Measurements from ENCODE around the gene TTLL11. TPM values are rescaled to one million over a fixed set of nuclear protein-coding genes. Genes with fewer than 3 reads are reported as not detected.
"Not testable (repeated sequence)": the region's sequence is repeated elsewhere in the genome, so short reads cannot be mapped to it uniquely, and the experiment has no call there.

TTLL11 gene
- total and polyA plus RNA-seq, 9 donors: 14.2 to 29.3 (median 20.1) TPM

- 88% methylated on average over 8 of the region's 13 CpGs for WGBS (ENCODE audit: insufficient coverage)
- no peaks in the 10 kb centered on the region for H3K9me3 ChIP-seq (replicated peaks; ENCODE audit: control insufficient read depth, low read depth, low read length)
- no peak overlapping the region for H3K27ac ChIP-seq (ENCODE audit: low read length)
- H3K4me3 ChIP-seq (ENCODE audit: low read length): no peak overlapping the region
- H3K4me1 ChIP-seq (ENCODE audit: control insufficient read depth, insufficient read depth, low read length): peaks cover 31% of the 10 kb centered on the region
- DNase-seq: no peak
- peaks cover 2% of the 10 kb centered on the region for H3K27me3 ChIP-seq (ENCODE audit: control insufficient read depth, insufficient read depth, low read length)
- no peaks in the 10 kb centered on the region for H3K36me3 ChIP-seq (ENCODE audit: control insufficient read depth, insufficient read depth, low read length)
These were observed 26.0 kb upstream of the TTLL11 start for GRCh38 chr9:122119166-122119521.

GRCh38 chr9:122118343-122119165 is 25.4 kb upstream of the TTLL11 start:
- H3K36me3 ChIP-seq (ENCODE audit: control insufficient read depth, insufficient read depth, low read length): no peaks in the 10 kb centered on the region
- H3K4me3 ChIP-seq (ENCODE audit: low read length): no peak overlapping the region
- H3K4me1 ChIP-seq (ENCODE audit: control insufficient read depth, insufficient read depth, low read length): peaks cover 31% of the 10 kb centered on the region
- no peaks in the 10 kb centered on the region for H3K9me3 ChIP-seq (replicated peaks; ENCODE audit: control insufficient read depth, low read depth, low read length)
- H3K27ac ChIP-seq (ENCODE audit: low read length): no peak overlapping the region
- no peak for DNase-seq
- H3K27me3 ChIP-seq (ENCODE audit: control insufficient read depth, insufficient read depth, low read length): peaks cover 2% of the 10 kb centered on the region
- WGBS (ENCODE audit: insufficient coverage): no CpG with 5 or more reads among the region's 5 CpGs

DNA sequence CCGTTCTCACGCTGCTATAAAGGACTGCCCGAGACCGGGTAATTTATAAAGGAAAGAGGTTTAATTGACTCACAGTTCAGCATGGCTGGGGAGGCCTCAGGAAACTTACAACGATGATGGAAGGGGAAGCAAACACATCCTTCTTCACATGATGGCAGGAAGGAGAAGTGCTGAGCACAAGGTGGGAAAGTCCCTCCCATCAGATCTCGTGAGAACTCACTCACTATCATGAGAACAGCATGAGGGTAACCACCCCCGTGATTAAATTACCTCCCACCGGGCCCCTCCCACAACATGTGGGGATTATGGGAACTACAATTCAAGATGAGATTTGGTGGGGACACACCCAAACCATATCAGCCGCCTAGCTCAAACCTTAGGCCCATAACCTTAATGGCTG is 24.1 kb upstream of the TTLL11 start:
- H3K27ac ChIP-seq (ENCODE audit: low read length); H3K9me3 ChIP-seq (replicated peaks; ENCODE audit: control insufficient read depth, low read depth, low read length); H3K27me3 ChIP-seq (ENCODE audit: control insufficient read depth, insufficient read depth, low read length); H3K4me3 ChIP-seq (ENCODE audit: low read length); H3K36me3 ChIP-seq (ENCODE audit: control insufficient read depth, insufficient read depth, low read length); DNase-seq: not testable (repeated sequence)
- H3K4me1 ChIP-seq (ENCODE audit: control insufficient read depth, insufficient read depth, low read length): peaks cover 37% of the 10 kb centered on the region
- 70% methylated on average over 3 of the region's 9 CpGs for WGBS (ENCODE audit: insufficient coverage)

GRCh38 chr9:122116448-122117173 is 23.5 kb upstream of the TTLL11 start:
- H3K4me1 ChIP-seq (ENCODE audit: control insufficient read depth, insufficient read depth, low read length): peaks cover 38% of the 10 kb centered on the region
- H3K27ac ChIP-seq (ENCODE audit: low read length): no peak overlapping the region
- 67% methylated on average over 8 of the region's 10 CpGs for WGBS (ENCODE audit: insufficient coverage)
- no peaks in the 10 kb centered on the region for H3K9me3 ChIP-seq (replicated peaks; ENCODE audit: control insufficient read depth, low read depth, low read length)
- H3K4me3 ChIP-seq (ENCODE audit: low read length): no peak overlapping the region
- no peaks in the 10 kb centered on the region for H3K36me3 ChIP-seq (ENCODE audit: control insufficient read depth, insufficient read depth, low read length)
- no peaks in the 10 kb centered on the region for H3K27me3 ChIP-seq (ENCODE audit: control insufficient read depth, insufficient read depth, low read length)
- DNase-seq: no peak

DNA sequence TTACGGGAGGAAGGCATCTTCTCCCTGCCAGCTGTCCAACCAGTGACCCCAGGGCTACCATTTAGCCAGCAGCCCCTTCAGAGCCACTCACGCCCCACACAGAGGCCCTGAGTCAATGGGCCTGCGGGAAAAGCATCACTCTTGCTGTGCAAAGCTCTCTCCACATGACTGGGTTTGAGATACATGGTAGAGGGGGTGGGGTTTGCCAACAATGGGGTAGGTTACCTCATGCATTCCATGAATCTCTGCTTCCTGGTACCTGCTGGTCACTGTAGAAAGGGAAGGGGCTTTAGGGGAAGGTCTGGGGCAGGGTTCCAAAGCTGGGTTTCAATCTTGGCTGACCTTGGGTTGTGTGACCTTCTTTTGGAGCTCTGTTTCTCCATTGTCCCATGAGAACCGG is 22.9 kb upstream of the TTLL11 start:
- no peak overlapping the region for H3K4me3 ChIP-seq (ENCODE audit: low read length)
- H3K27me3 ChIP-seq (ENCODE audit: control insufficient read depth, insufficient read depth, low read length): no peaks in the 10 kb centered on the region
- no peaks in the 10 kb centered on the region for H3K9me3 ChIP-seq (replicated peaks; ENCODE audit: control insufficient read depth, low read depth, low read length)
- H3K27ac ChIP-seq (ENCODE audit: low read length): no peak overlapping the region
- peaks cover 36% of the 10 kb centered on the region for H3K4me1 ChIP-seq (ENCODE audit: control insufficient read depth, insufficient read depth, low read length)
- 63% methylated on average over 3 of the region's 4 CpGs for WGBS (ENCODE audit: insufficient coverage)
- no peaks in the 10 kb centered on the region for H3K36me3 ChIP-seq (ENCODE audit: control insufficient read depth, insufficient read depth, low read length)
- no peak for DNase-seq

DNA sequence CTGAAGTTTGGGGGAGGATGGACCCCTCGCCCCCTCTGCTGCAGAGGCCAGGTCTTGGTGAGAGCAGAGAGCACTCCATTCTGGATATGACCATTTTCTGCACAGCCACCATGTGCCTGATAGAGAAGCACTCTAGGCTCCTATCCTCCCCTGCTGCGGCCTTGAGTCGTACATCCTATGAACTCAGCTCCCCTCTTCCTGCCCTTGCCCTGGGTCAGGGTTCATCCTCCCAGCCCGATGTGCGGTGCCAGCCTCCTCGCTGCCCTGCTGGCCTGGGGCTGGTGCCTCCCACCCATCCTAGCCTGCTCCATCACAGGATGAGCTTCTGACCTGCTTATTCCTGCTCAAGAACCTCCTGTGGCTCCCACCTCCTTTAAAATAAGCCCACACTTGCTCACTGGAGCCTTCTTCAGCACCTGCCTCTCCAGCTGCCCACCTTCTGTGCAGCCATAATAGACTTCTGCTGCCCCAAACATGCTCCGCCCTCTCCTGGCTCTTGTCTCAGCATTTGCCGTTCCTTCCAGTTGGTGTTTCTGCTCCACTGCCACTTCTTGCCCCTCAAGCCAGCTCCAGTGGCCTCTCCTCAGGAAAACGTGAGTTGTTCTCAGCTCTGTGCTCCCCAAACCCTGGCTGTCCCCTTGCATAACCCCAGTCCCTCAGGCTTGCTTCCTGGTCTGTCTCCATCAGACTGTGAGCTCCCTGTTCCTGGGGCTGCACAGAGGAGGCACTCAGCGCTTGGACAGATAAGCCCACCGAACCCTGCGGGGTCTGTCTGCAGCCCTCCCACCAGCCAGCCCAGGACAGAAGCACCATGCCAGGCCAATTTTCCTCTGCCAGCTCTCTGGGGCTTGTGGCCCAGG is 22.3 kb upstream of the TTLL11 start:
- H3K4me1 ChIP-seq (ENCODE audit: control insufficient read depth, insufficient read depth, low read length): peaks cover 30% of the 10 kb centered on the region
- H3K4me3 ChIP-seq (ENCODE audit: low read length): no peak overlapping the region
- no peak for DNase-seq
- H3K27ac ChIP-seq (ENCODE audit: low read length): no peak overlapping the region
- H3K27me3 ChIP-seq (ENCODE audit: control insufficient read depth, insufficient read depth, low read length): no peaks in the 10 kb centered on the region
- H3K36me3 ChIP-seq (ENCODE audit: control insufficient read depth, insufficient read depth, low read length): no peaks in the 10 kb centered on the region
- H3K9me3 ChIP-seq (replicated peaks; ENCODE audit: control insufficient read depth, low read depth, low read length): no peaks in the 10 kb centered on the region
- 55% methylated on average over 11 of the region's 12 CpGs for WGBS (ENCODE audit: insufficient coverage)

DNA sequence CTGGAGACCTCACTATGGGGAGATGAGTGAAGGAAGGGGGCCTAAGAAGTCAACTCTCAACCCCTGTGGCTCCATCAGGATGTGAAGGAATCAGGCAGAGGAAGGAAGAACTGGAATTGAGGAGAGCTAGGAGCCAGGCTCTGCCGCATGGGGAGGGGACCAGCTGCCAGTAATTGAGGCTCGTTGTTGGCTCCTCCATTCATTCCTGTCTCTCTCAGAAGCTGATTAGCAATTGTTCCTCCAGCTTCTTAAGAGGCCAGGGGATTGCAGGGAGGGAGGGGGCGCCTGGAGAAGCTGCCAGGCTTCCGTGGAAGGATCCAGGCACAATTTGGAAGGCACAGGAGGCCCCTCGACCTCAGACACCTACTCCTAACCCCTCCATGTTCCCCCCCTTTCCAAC is 20.5 kb upstream of the TTLL11 start:
- no peak for DNase-seq
- H3K27me3 ChIP-seq (ENCODE audit: control insufficient read depth, insufficient read depth, low read length): no peaks in the 10 kb centered on the region
- no CpG with 5 or more reads among the region's 5 CpGs for WGBS (ENCODE audit: insufficient coverage)
- H3K36me3 ChIP-seq (ENCODE audit: control insufficient read depth, insufficient read depth, low read length): no peaks in the 10 kb centered on the region
- no peak overlapping the region for H3K4me3 ChIP-seq (ENCODE audit: low read length)
- no peak overlapping the region for H3K27ac ChIP-seq (ENCODE audit: low read length)
- no peaks in the 10 kb centered on the region for H3K9me3 ChIP-seq (replicated peaks; ENCODE audit: control insufficient read depth, low read depth, low read length)
- H3K4me1 ChIP-seq (ENCODE audit: control insufficient read depth, insufficient read depth, low read length): peaks cover 22% of the 10 kb centered on the region

DNA sequence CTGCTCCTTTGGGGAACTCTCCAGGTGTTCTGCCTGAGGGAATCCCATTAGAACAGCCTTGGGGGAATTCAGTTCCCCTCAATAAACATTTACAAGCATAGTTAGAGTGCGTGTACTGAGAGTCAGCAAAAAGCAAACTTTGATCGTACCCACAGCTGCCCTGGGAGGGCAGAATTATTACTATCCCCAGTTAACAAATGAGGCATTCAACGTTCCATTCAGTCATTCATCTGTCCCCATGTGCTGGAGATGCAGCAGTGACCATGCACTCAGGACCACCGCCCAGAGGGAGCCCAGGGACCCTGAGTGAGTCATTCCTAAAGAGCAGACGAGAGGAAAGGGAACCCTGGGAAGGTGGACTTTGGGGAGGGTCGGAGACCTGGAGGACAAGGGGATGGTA is 19.1 kb upstream of the TTLL11 start:
- H3K36me3 ChIP-seq (ENCODE audit: control insufficient read depth, insufficient read depth, low read length): no peaks in the 10 kb centered on the region
- no peak overlapping the region for H3K27ac ChIP-seq (ENCODE audit: low read length)
- no peaks in the 10 kb centered on the region for H3K9me3 ChIP-seq (replicated peaks; ENCODE audit: control insufficient read depth, low read depth, low read length)
- no peak overlapping the region for H3K4me3 ChIP-seq (ENCODE audit: low read length)
- DNase-seq: no peak
- H3K4me1 ChIP-seq (ENCODE audit: control insufficient read depth, insufficient read depth, low read length): peaks cover 30% of the 10 kb centered on the region
- WGBS (ENCODE audit: insufficient coverage): 75% methylated on average over 5 of the region's 6 CpGs
- no peaks in the 10 kb centered on the region for H3K27me3 ChIP-seq (ENCODE audit: control insufficient read depth, insufficient read depth, low read length)

GRCh38 chr9:122111413-122112085 is 18.4 kb upstream of the TTLL11 start:
- Histone ChIP-seq H3K27ac (ENCODE audit: low read length) (no peak overlapping the region), H3K36me3 (ENCODE audit: control insufficient read depth, insufficient read depth, low read length) (no peaks in the 10 kb centered on the region), H3K9me3 (replicated peaks; ENCODE audit: control insufficient read depth, low read depth, low read length) (no peaks in the 10 kb centered on the region), H3K27me3 (ENCODE audit: control insufficient read depth, insufficient read depth, low read length) (no peaks in the 10 kb centered on the region), H3K4me3 (ENCODE audit: low read length) (no peak overlapping the region), H3K4me1 (ENCODE audit: control insufficient read depth, insufficient read depth, low read length) (peaks cover 33% of the 10 kb centered on the region)
- 70% methylated on average over 7 of the region's 9 CpGs for WGBS (ENCODE audit: insufficient coverage)
- no peak for DNase-seq
